Measurements from ENCODE around the gene CNTLN.
"Not testable (repeated sequence)": the region's sequence is repeated elsewhere in the genome, so short reads cannot be mapped to it uniquely, and the experiment has no call there.

DNA sequence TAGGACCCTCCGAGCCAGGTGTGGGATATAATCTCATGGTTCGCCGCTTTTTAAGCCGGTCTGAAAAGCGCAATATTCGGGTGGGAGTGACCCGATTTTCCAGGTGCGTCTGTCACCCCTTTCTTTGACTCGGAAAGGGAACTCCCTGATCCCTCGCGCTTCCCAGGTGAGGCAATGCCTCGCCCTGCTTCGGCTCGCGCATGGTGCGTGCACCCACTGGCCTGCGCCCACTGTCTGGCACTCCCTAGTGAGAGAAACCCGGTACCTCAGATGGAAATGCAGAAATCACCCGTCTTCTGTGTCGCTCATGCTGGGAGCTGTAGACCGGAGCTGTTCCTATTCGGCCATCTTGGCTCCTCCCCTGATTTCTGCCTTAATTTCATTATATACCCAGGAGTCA, 155.8 kb downstream of the CNTLN start:
- TF ChIP-seq, protein P1, sequence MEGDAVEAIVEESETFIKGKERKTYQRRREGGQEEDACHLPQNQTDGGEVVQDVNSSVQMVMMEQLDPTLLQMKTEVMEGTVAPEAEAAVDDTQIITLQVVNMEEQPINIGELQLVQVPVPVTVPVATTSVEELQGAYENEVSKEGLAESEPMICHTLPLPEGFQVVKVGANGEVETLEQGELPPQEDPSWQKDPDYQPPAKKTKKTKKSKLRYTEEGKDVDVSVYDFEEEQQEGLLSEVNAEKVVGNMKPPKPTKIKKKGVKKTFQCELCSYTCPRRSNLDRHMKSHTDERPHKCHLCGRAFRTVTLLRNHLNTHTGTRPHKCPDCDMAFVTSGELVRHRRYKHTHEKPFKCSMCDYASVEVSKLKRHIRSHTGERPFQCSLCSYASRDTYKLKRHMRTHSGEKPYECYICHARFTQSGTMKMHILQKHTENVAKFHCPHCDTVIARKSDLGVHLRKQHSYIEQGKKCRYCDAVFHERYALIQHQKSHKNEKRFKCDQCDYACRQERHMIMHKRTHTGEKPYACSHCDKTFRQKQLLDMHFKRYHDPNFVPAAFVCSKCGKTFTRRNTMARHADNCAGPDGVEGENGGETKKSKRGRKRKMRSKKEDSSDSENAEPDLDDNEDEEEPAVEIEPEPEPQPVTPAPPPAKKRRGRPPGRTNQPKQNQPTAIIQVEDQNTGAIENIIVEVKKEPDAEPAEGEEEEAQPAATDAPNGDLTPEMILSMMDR (IDR thresholded peaks at IDR 0.05) = not testable (repeated sequence)
- TF ChIP-seq POLR2A, POLR2AphosphoS5 (IDR thresholded peaks at IDR 0.05): not testable (repeated sequence)
